ENCODE data around the gene OAS3. TPM values are rescaled to one million over a fixed set of nuclear protein-coding genes. Genes with fewer than 3 reads are reported as not detected.

The OAS3 gene
- total RNA-seq, 1 donor from 2014 or later: not detected

- H3K4me3 Mint-ChIP-seq (ENCODE audit: unreplicated experiment): no peak overlapping the region
- H3K9me3 Mint-ChIP-seq (ENCODE audit: unreplicated experiment): no peaks in the 10 kb centered on the region
- TF ChIP-seq, protein P1, sequence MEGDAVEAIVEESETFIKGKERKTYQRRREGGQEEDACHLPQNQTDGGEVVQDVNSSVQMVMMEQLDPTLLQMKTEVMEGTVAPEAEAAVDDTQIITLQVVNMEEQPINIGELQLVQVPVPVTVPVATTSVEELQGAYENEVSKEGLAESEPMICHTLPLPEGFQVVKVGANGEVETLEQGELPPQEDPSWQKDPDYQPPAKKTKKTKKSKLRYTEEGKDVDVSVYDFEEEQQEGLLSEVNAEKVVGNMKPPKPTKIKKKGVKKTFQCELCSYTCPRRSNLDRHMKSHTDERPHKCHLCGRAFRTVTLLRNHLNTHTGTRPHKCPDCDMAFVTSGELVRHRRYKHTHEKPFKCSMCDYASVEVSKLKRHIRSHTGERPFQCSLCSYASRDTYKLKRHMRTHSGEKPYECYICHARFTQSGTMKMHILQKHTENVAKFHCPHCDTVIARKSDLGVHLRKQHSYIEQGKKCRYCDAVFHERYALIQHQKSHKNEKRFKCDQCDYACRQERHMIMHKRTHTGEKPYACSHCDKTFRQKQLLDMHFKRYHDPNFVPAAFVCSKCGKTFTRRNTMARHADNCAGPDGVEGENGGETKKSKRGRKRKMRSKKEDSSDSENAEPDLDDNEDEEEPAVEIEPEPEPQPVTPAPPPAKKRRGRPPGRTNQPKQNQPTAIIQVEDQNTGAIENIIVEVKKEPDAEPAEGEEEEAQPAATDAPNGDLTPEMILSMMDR (IDR thresholded peaks at IDR 0.05; ENCODE audit: partially characterized antibody, unreplicated experiment): no peak
- no peak for DNase-seq
- no peaks in the 10 kb centered on the region for H3K4me1 Mint-ChIP-seq (ENCODE audit: low read depth, unreplicated experiment)
- peaks cover 4% of the 10 kb centered on the region for H3K36me3 Mint-ChIP-seq (ENCODE audit: unreplicated experiment)
- no peak overlapping the region for H3K27ac Mint-ChIP-seq (ENCODE audit: unreplicated experiment)
- H3K27me3 Mint-ChIP-seq (ENCODE audit: unreplicated experiment): no peaks in the 10 kb centered on the region
Observed at GRCh38 chr12:112979041-112979680, 40.9 kb downstream of the OAS3 start.

DNA sequence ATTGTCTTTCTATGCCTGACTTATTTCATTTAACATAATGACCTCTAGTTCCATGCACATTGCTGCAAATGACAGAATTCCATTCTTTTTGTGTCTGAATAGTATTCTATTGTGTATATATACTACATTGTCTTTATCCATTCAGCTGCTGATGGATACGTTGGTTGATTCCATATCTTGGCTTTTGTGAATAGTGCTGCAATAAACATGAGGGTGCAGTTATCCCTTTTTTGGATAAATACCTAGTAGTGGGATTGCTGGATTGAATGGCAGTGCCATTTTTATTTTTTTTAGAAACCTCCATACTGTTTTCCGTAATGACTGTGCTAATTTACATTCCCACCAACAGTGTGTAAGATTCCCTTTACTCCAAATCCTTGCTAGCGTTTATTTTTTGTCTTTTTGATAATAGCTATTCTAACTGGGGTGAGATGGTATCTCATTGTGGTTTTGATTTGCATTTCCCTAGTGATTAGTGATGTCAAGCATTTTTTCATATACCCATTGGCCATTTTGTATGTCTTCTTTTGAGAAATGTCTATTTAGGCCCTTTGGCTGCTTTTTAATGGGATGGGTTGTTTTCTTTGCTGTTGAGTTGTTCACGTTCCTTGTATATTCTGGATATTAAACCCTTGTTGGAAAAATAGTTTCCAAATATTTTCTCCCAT, 42.4 kb downstream of the OAS3 start:
- no peaks in the 10 kb centered on the region for H3K27me3 Mint-ChIP-seq (ENCODE audit: unreplicated experiment)
- DNase-seq: no peak
- H3K4me1 Mint-ChIP-seq (ENCODE audit: low read depth, unreplicated experiment): no peaks in the 10 kb centered on the region
- TF ChIP-seq, protein P1 (IDR thresholded peaks at IDR 0.05; ENCODE audit: partially characterized antibody, unreplicated experiment): no peak
- H3K27ac Mint-ChIP-seq (ENCODE audit: unreplicated experiment): no peak overlapping the region
- no peak overlapping the region for H3K4me3 Mint-ChIP-seq (ENCODE audit: unreplicated experiment)
- peaks cover 8% of the 10 kb centered on the region for H3K36me3 Mint-ChIP-seq (ENCODE audit: unreplicated experiment)
- peaks cover 2% of the 10 kb centered on the region for H3K9me3 Mint-ChIP-seq (ENCODE audit: unreplicated experiment)

DNA sequence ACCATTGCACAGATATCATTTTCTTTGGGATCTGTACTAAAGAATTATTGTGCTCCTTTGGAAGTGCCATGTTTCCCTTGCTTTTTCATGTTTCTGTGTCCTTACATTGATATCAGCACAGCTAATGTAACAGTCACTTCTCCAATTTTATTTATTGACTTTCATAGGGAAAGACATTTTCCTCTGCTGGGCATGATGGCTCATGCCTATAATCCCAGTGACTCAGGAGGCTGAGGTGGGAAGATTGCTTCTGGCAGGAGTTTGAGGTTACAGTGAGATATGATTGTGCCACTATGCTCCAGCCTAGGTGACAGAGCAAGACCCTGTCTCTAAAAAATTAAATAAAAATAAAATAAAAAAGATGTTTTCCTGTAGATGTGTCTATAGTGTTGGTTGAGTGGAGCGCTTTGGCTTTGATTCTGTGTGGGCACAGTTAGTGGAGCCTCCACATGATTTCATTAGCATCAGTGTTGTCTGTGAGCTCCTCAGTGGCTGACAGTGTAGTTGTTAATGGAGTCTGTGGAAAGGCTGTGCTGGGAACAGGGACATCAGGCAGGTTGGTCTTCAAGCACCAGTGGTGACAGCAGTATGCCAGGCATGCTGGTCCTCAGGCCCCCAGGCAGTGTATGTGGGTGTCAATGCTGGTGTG, 47.5 kb downstream of the OAS3 start:
- Mint-ChIP-seq H3K4me3 (ENCODE audit: unreplicated experiment) (no peak overlapping the region), H3K4me1 (ENCODE audit: low read depth, unreplicated experiment) (no peaks in the 10 kb centered on the region), H3K27ac (ENCODE audit: unreplicated experiment) (no peak overlapping the region), H3K36me3 (ENCODE audit: unreplicated experiment) (peaks cover 8% of the 10 kb centered on the region), H3K27me3 (ENCODE audit: unreplicated experiment) (no peaks in the 10 kb centered on the region), H3K9me3 (ENCODE audit: unreplicated experiment) (peaks cover 2% of the 10 kb centered on the region)
- DNase-seq: no peak
- TF ChIP-seq, protein P1 (IDR thresholded peaks at IDR 0.05; ENCODE audit: partially characterized antibody, unreplicated experiment): no peak

DNA sequence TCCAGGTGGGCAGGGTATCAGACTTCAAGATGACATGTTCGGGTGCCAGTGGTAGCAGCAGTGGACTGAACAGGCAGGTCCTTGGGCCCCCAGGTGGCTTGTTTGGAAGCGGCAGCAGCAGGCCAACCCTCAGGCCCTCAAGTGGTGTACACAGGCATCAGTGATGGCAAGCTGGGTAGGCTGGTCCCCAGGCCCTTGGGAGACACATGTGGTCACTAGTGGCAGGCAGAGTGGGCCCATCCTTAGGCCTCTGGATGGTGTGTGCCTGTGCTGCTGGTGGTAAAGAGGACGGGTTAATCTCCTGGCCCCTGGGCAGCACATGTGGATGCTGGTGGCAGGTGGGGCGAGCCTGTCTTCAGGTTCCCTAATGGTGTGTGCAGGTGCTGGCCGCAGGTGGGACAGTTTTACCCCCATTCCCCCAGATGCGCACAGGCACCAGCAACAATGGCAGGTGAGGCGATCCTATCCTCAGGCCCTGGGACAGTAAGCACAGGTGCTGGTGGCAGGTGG, 48.1 kb downstream of the OAS3 start:
- peaks cover 2% of the 10 kb centered on the region for H3K9me3 Mint-ChIP-seq (ENCODE audit: unreplicated experiment)
- H3K27me3 Mint-ChIP-seq (ENCODE audit: unreplicated experiment): no peaks in the 10 kb centered on the region
- no peak overlapping the region for H3K4me3 Mint-ChIP-seq (ENCODE audit: unreplicated experiment)
- H3K4me1 Mint-ChIP-seq (ENCODE audit: low read depth, unreplicated experiment): no peaks in the 10 kb centered on the region
- no peak overlapping the region for H3K27ac Mint-ChIP-seq (ENCODE audit: unreplicated experiment)
- TF ChIP-seq, protein P1 (IDR thresholded peaks at IDR 0.05; ENCODE audit: partially characterized antibody, unreplicated experiment): no peak
- DNase-seq: no peak
- H3K36me3 Mint-ChIP-seq (ENCODE audit: unreplicated experiment): peaks cover 8% of the 10 kb centered on the region
